Measurements from ENCODE around the gene CDH20. TPM values are rescaled to one million over a fixed set of nuclear protein-coding genes. Genes with fewer than 3 reads are reported as not detected.
A peak's percentile ranks its signal among the peaks of the same experiment; 100 is the strongest.

CDH20 gene
- total RNA-seq, 1 experiment from 2014 or later = not detected

DNA sequence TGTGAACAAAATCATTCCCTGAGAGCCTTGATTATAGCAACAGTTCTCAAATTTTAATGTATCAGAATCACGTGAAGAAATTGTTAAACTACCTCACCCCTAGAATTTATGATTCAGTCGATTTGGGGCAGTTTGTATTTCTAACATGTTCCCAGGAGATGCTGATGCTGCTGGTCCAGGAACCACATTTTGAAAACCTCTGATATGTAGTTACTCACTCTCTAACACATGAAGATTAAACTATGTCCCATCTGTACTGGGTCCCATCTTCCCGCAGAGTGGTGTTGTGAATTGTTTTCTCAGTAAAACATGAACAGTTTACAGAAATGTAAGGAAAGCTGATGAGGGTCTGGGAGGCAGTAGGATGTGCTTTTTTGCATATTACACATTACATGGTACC is 223.1 kb downstream of the CDH20 start:
- no peaks in the 10 kb centered on the region for H3K36me3 Mint-ChIP-seq (ENCODE audit: insufficient read depth, unreplicated experiment)
- TF ChIP-seq, protein P1, sequence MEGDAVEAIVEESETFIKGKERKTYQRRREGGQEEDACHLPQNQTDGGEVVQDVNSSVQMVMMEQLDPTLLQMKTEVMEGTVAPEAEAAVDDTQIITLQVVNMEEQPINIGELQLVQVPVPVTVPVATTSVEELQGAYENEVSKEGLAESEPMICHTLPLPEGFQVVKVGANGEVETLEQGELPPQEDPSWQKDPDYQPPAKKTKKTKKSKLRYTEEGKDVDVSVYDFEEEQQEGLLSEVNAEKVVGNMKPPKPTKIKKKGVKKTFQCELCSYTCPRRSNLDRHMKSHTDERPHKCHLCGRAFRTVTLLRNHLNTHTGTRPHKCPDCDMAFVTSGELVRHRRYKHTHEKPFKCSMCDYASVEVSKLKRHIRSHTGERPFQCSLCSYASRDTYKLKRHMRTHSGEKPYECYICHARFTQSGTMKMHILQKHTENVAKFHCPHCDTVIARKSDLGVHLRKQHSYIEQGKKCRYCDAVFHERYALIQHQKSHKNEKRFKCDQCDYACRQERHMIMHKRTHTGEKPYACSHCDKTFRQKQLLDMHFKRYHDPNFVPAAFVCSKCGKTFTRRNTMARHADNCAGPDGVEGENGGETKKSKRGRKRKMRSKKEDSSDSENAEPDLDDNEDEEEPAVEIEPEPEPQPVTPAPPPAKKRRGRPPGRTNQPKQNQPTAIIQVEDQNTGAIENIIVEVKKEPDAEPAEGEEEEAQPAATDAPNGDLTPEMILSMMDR (IDR thresholded peaks at IDR 0.05; ENCODE audit: unreplicated experiment) = no peak
- ChIA-PET CTCF (interaction anchor here (0.5 to 1.0 kb wide), 3 partner anchors 24 to 575 kb away, joined by 3 to 4 read pairs (median 3); no protein-coding TSS in a partner anchor), POLR2A (no interaction called here)
- no peaks in the 10 kb centered on the region for H3K4me1 Mint-ChIP-seq (ENCODE audit: insufficient read depth, unreplicated experiment)
- no peak overlapping the region for H3K4me3 Mint-ChIP-seq (ENCODE audit: unreplicated experiment)
- H3K27ac Mint-ChIP-seq (ENCODE audit: low read depth, unreplicated experiment) = no peak overlapping the region
- intact Hi-C loops (cut with micrococcal nuclease) = no loop called here
- DNase-seq (ENCODE audit: unreplicated experiment) = no peak
- H3K27me3 Mint-ChIP-seq (ENCODE audit: insufficient read depth, unreplicated experiment) = no peaks in the 10 kb centered on the region
- H3K9me3 Mint-ChIP-seq (ENCODE audit: unreplicated experiment) = peaks cover 5% of the 10 kb centered on the region
- BruUV-seq (replicated peaks) = no TSS peak

DNA sequence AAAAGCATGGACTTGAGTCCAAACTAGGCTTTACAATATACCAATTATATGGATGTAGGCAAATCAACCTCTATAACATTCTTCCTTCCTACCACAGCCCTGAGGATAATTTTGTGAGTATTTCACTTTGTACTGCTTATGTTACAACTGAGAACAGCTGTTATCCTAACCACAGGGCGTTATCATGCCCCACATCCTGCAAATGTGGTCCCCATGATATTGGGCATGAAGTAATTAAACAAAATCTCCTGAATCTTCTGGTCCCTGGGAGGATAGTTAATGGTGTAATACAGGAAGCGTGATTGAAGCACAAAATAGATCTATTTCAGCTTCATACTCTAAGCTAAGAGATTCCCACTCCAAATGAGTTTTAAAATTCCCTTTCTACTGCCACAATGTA is 223.6 kb downstream of the CDH20 start:
- H3K4me1 Mint-ChIP-seq (ENCODE audit: insufficient read depth, unreplicated experiment) = no peaks in the 10 kb centered on the region
- H3K4me3 Mint-ChIP-seq (ENCODE audit: unreplicated experiment) = no peak overlapping the region
- H3K9me3 Mint-ChIP-seq (ENCODE audit: unreplicated experiment) = peaks cover 5% of the 10 kb centered on the region
- no peak for DNase-seq (ENCODE audit: unreplicated experiment)
- no peaks in the 10 kb centered on the region for H3K27me3 Mint-ChIP-seq (ENCODE audit: insufficient read depth, unreplicated experiment)
- TF ChIP-seq, protein P1 (IDR thresholded peaks at IDR 0.05; ENCODE audit: unreplicated experiment) = no peak
- BruUV-seq (replicated peaks) = no TSS peak
- ChIA-PET POLR2A (no interaction called here), CTCF (interaction anchor here (0.5 to 0.9 kb wide), 3 partner anchors 23 to 575 kb away, joined by 3 read pairs; no protein-coding TSS in a partner anchor)
- intact Hi-C loops (cut with micrococcal nuclease) = no loop called here
- H3K27ac Mint-ChIP-seq (ENCODE audit: low read depth, unreplicated experiment) = no peak overlapping the region
- H3K36me3 Mint-ChIP-seq (ENCODE audit: insufficient read depth, unreplicated experiment) = no peaks in the 10 kb centered on the region

GRCh38 chr18:61569176-61569892 is 236.1 kb downstream of the CDH20 start:
- ChIA-PET POLR2A (interaction anchor here (1.0 kb wide), 1 partner anchor 38 kb away, joined by 3 read pairs; no protein-coding TSS in a partner anchor), CTCF (interaction anchor here (2.6 to 6.4 kb wide), 2 partner anchors 12 to 17 kb away, joined by 15 to 51 read pairs; no protein-coding TSS in a partner anchor)
- H3K4me1 Mint-ChIP-seq (ENCODE audit: insufficient read depth, unreplicated experiment) = peaks cover 12% of the 10 kb centered on the region
- no peaks in the 10 kb centered on the region for H3K36me3 Mint-ChIP-seq (ENCODE audit: insufficient read depth, unreplicated experiment)
- no TSS peak for BruUV-seq (replicated peaks)
- intact Hi-C loops (cut with micrococcal nuclease) = no loop called here
- TF ChIP-seq, protein P1 (IDR thresholded peaks at IDR 0.05; ENCODE audit: unreplicated experiment) = no peak
- H3K9me3 Mint-ChIP-seq (ENCODE audit: unreplicated experiment) = no peaks in the 10 kb centered on the region
- peak; percentile 72 for DNase-seq (ENCODE audit: unreplicated experiment)
- H3K27me3 Mint-ChIP-seq (ENCODE audit: insufficient read depth, unreplicated experiment) = no peaks in the 10 kb centered on the region
- no peak overlapping the region for H3K27ac Mint-ChIP-seq (ENCODE audit: low read depth, unreplicated experiment)
- no peak overlapping the region for H3K4me3 Mint-ChIP-seq (ENCODE audit: unreplicated experiment)

GRCh38 chr18:61570070-61570469 is 236.8 kb downstream of the CDH20 start:
- intact Hi-C loops (cut with micrococcal nuclease) = no loop called here
- H3K9me3 Mint-ChIP-seq (ENCODE audit: unreplicated experiment) = no peaks in the 10 kb centered on the region
- BruUV-seq (replicated peaks) = no TSS peak
- TF ChIP-seq, protein P1 (IDR thresholded peaks at IDR 0.05; ENCODE audit: unreplicated experiment) = no peak
- DNase-seq (ENCODE audit: unreplicated experiment) = no peak
- ChIA-PET POLR2A (no interaction called here), CTCF (interaction anchor here (2.6 to 6.4 kb wide), 2 partner anchors 12 to 18 kb away, joined by 15 to 51 read pairs; no protein-coding TSS in a partner anchor)
- H3K27me3 Mint-ChIP-seq (ENCODE audit: insufficient read depth, unreplicated experiment) = no peaks in the 10 kb centered on the region
- H3K4me1 Mint-ChIP-seq (ENCODE audit: insufficient read depth, unreplicated experiment) = peaks cover 12% of the 10 kb centered on the region
- no peak overlapping the region for H3K27ac Mint-ChIP-seq (ENCODE audit: low read depth, unreplicated experiment)
- no peaks in the 10 kb centered on the region for H3K36me3 Mint-ChIP-seq (ENCODE audit: insufficient read depth, unreplicated experiment)
- H3K4me3 Mint-ChIP-seq (ENCODE audit: unreplicated experiment) = no peak overlapping the region

Measured in MCF 10A (cell line).